Right lobe of liver (tissue), 6 donors: ENCODE data around the gene GLIPR1. TPM values are rescaled to one million over a fixed set of nuclear protein-coding genes. Genes with fewer than 3 reads are reported as not detected.
"Not testable (repeated sequence)": the region's sequence is repeated elsewhere in the genome, so short reads cannot be mapped to it uniquely, and the experiment has no call there.

Source experiments
- ATAC-seq, 4 donors: fragments of 200-7000 bp; cut with Tn5 transposase; one replicate each; pipeline ENCODE4 v1.9.1; 2020; ENCODE audit warnings: mild to moderate bottlenecking in 4 of 4, moderate library complexity in 4 of 4
- DNase-seq, 3 donors: peaks; one replicate each; pipeline ENCODE4 v3.0.0-alpha.2; 2020
- H3K27ac ChIP-seq, 3 donors: fragments of 200-600 bp; one replicate each; pipeline ENCODE4 v1.8.0; 2022
- H3K27me3 ChIP-seq, 2 donors: fragments of 200-600 bp; one replicate each; pipeline ENCODE4 v1.8.0; 2022
- H3K36me3 ChIP-seq, 4 donors: fragments of 200-600 bp; sonication (generic) in 1 of 4; one replicate each; pipeline versions ENCODE4 v1.5.1 to v1.8.0; 2017 to 2022; ENCODE audit warnings: control low read depth in 1 of 4
- H3K4me1 ChIP-seq, 4 donors: fragments of 200-600 bp; sonication (generic) in 1 of 4; one replicate each; pipeline versions ENCODE4 v1.5.1 to v1.8.0; 2017 to 2022; ENCODE audit warnings: control low read depth in 1 of 4
- H3K4me3 ChIP-seq, 3 donors: fragments of 200-600 bp; one replicate each; pipeline ENCODE4 v1.8.0; 2022
- H3K9me3 ChIP-seq, 4 donors: fragments of 200-600 bp; sonication (generic) in 1 of 4; one replicate each; pipeline versions ENCODE4 v1.5.1 to v1.8.0; 2017 to 2022; ENCODE audit warnings: control low read depth in 1 of 4
- POLR2A ChIP-seq: fragments of 450-650 bp; IDR thresholded peaks from one replicate; pipeline ENCODE4 v1.6.1; 2017; ENCODE audit warnings: antibody characterized with exemption, mild to moderate bottlenecking
- WGBS: methylation state at CpG from one replicate; pipeline ENCODE4 v1.1.6; 2018; ENCODE audit warnings: low coverage, low lambda C conversion rate; ENCODE audit not compliant: insufficient coverage; ENCODE audit errors: missing lambda C conversion rate; 5-methylcytosine and 5-hydroxymethylcytosine counted together
- intact Hi-C, 2 donors: fragments of 100-400 bp; cut with DNase I; formaldehyde crosslinking; loops; one replicate each; pipeline versions ENCODE4 v1.11.2 to v1.14.1; 2022
- total RNA-seq, 6 experiments: library from RNA; depleted of rRNA in 2 of 6; stranded (reverse); fragments of >200 nt in 2 of 6; fragmentation: NEBNext Ultra II Directional in 3 of 6; extraction: Animal tissue kit (Norgen Biotek cat#: 25700) in 3 of 6; gene quantifications; one replicate each; pipeline versions ENCODE4 v1.1.0 to v1.2.4, GENCODE V29; 2016 to 2023
- TF ChIP-seq, protein P1 (sequence below), 4 donors: fragments of 200-600 bp in 3 of 4; fragments of 450-650 bp in 1 of 4; IDR thresholded peaks; one replicate each; pipeline versions ENCODE4 v1.5.1 to v1.8.0; 2016 to 2022; ENCODE audit warnings: antibody characterized with exemption in 4 of 4, mild to moderate bottlenecking in 2 of 4
- donor health status: DM: no; HTN: yes; CAD: no.
- donor health status: DM: no; HTN: no; CAD: no.
- donor health status: DM: no; HTN: no; CAD: no.
- donor health status: DM: no; HTN: yes; CAD: no.
- donor health status: DM: no; HTN: yes; CAD: no.

Gene GLIPR1
- total RNA-seq, 6 experiments from 2014 or later: 3.4 to 16.2 (median 4.0) TPM

DNA sequence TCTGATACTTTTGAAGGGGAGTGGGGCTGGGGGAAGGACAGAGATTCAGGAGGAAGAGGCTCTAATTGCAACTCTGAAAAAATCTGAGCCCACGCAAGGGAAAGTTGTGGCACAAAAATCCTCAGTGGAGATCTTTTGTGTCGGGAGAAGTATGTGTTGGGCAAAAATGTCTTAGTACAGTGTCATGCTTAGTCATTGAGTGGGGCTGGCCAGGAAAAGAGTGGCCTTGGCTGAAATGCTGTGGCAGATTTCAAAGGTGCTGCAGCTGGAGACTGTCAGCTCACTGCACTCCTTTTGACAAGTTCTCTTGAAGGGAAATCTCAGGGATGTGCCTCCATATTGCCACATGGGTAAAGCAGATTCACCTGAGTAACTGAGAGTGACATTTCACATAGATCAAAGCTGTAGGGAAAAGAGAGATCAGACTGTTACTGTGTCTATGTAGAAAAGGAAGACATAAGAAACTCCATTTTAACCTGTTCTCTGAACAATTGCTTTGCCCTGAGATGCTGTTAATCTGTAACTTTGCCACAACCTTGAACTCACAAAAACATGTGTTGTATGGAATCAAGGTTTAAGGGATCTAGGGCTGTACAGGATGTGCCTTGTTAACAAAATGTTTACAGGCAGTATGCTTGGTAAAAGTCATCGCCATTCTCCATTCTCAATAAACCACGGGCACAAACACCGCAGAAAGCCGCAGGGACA lies 36.0 kb upstream of the GLIPR1 start:
- no peak overlapping the region for H3K27ac ChIP-seq
- H3K4me1 ChIP-seq: no peaks in the 10 kb centered on the region
- no peak for TF ChIP-seq POLR2A
- TF ChIP-seq, protein P1, sequence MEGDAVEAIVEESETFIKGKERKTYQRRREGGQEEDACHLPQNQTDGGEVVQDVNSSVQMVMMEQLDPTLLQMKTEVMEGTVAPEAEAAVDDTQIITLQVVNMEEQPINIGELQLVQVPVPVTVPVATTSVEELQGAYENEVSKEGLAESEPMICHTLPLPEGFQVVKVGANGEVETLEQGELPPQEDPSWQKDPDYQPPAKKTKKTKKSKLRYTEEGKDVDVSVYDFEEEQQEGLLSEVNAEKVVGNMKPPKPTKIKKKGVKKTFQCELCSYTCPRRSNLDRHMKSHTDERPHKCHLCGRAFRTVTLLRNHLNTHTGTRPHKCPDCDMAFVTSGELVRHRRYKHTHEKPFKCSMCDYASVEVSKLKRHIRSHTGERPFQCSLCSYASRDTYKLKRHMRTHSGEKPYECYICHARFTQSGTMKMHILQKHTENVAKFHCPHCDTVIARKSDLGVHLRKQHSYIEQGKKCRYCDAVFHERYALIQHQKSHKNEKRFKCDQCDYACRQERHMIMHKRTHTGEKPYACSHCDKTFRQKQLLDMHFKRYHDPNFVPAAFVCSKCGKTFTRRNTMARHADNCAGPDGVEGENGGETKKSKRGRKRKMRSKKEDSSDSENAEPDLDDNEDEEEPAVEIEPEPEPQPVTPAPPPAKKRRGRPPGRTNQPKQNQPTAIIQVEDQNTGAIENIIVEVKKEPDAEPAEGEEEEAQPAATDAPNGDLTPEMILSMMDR (IDR thresholded peaks at IDR 0.05): no peak
- WGBS: 80% methylated on average over 6 of the region's 6 CpGs
- intact Hi-C loops: no loop called here
- no peaks in the 10 kb centered on the region for H3K9me3 ChIP-seq
- H3K36me3 ChIP-seq: no peaks in the 10 kb centered on the region
- DNase-seq: no peak
- ATAC-seq: no peak
- no peaks in the 10 kb centered on the region for H3K27me3 ChIP-seq
- no peak overlapping the region for H3K4me3 ChIP-seq

DNA sequence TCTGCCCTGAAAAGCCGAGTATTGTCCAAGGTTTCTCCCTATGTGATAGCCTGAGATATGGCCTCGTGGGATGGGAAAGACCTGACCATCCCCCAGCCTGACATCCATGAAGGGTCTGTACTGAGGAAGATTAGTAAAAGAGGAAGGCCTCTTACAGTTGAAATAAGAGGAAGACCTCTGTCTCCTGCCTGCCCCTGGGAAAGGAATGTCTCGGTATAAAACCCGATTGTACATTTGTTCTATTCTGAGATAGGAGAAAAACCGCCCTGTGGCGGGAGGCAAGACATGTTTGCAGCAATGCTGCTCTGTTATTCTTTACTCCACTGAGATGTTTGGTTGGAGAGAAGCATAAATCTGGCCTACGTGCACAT lies 35.4 kb upstream of the GLIPR1 start:
- H3K4me3 ChIP-seq, H3K9me3 ChIP-seq, ATAC-seq, H3K36me3 ChIP-seq, DNase-seq, H3K27me3 ChIP-seq, H3K27ac ChIP-seq, H3K4me1 ChIP-seq, intact Hi-C loops: not testable (repeated sequence)
- 52% methylated on average over 7 of the region's 7 CpGs for WGBS

DNA sequence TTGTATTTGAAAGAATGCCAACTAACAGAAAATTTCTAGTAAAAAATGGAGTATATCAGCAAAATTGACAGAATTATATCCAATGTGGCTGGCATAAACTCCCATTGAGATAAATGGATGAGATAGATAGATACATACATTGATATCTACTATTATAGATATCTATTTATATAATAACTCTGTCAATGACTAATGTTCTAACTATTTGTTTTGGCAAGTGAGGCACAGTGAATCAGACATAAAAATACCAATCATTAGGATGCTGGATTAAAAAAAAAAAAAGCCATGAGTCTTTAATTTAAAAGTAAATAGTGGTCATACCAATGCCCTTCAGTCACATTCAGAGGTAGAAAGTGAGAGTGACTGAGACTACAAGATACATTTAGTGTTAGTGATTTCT lies 33.7 kb upstream of the GLIPR1 start:
- no peaks in the 10 kb centered on the region for H3K27me3 ChIP-seq
- no peaks in the 10 kb centered on the region for H3K4me1 ChIP-seq
- no peak overlapping the region for H3K27ac ChIP-seq
- TF ChIP-seq POLR2A: no peak
- TF ChIP-seq, protein P1 (IDR thresholded peaks at IDR 0.05): no peak
- H3K9me3 ChIP-seq: no peaks in the 10 kb centered on the region
- intact Hi-C loops: no loop called here
- H3K4me3 ChIP-seq: no peak overlapping the region
- no peaks in the 10 kb centered on the region for H3K36me3 ChIP-seq
- DNase-seq (no peak), ATAC-seq (no peak)

DNA sequence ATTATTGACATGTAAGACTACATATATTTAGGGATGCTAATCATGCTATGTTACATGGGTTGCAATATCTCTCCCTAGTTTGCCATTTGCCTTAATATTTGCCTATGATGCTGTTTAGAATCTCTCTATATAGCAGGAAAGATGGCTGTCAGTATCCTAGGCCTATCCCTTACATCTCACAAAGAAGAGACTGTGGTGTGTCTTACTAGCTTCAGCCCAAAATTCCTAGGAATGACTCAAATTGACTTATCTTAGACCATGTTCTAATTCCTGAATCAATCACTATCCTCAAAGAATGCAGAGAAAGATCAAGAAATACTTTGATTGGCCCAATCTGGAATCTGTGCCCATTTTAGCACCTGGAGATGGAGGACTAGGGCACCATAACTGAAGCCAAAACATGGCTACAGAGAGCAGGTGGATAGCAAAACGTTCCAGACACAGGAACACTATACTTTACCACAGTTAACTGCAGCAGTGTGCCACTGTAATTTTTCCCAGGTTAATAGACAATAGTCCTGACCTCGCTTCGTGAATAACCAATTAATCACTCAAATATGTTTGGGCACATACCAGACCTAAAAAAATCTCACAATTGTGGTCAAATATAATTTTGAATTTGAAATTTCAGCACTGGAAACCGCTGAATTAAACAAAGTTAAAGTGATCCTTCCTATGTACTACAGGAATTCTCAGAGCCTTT lies 32.7 kb upstream of the GLIPR1 start:
- no peak for DNase-seq
- ATAC-seq: no peak
- Histone ChIP-seq H3K27ac (no peak overlapping the region), H3K36me3 (no peaks in the 10 kb centered on the region), H3K9me3 (no peaks in the 10 kb centered on the region), H3K4me3 (no peak overlapping the region), H3K4me1 (no peaks in the 10 kb centered on the region), H3K27me3 (no peaks in the 10 kb centered on the region)
- TF ChIP-seq POLR2A: no peak
- TF ChIP-seq, protein P1 (IDR thresholded peaks at IDR 0.05): no peak
- intact Hi-C loops: no loop called here
- WGBS: 43% methylated on average over 2 of the region's 4 CpGs

DNA sequence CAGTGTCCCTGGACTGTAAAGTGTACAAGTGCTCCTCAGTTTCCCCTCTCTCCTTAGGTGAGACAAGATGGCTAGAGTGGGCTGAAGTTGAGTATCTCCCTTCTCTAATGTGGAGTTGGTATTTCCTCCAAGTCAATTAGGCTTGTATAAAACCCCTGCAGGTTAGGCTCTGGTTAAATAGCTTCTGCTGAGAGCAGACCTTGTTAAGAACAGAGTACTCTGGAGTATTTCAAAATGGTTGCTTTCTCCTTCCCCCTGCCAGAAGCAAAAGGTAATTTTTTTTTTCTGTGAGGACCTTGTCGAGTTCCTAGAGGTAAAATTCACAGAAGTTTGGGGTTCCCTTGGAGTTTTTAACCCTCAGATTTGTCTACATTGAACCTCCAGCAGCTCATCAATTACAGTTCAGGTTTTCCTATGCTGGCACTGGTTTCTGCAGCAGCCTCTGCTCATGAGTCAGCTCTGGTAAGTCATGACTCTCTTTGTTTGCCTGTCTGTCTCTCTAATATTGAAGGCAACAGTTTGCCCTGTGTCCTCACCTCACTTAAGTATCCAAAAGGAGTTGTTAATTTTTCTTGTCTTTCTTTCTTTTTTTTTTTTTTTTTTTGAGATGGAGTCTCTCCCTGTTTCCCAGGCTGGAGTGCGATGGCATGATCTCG lies 27.8 kb upstream of the GLIPR1 start:
- H3K27me3 ChIP-seq: no peaks in the 10 kb centered on the region
- no peak overlapping the region for H3K27ac ChIP-seq
- H3K4me1 ChIP-seq: no peaks in the 10 kb centered on the region
- no peak for DNase-seq
- no peaks in the 10 kb centered on the region for H3K36me3 ChIP-seq
- TF ChIP-seq, protein P1 (IDR thresholded peaks at IDR 0.05): no peak
- TF ChIP-seq POLR2A: no peak
- H3K9me3 ChIP-seq: no peaks in the 10 kb centered on the region
- H3K4me3 ChIP-seq: no peak overlapping the region
- no peak for ATAC-seq
- WGBS: 23% methylated on average over 1 of the region's 3 CpGs
- intact Hi-C loops: no loop called here
